ENCODE results near the gene SMKR1.

Gene SMKR1

GRCh38 chr7:129515381-129515780 lies 13.1 kb downstream of the SMKR1 start:
- no peak overlapping the region for H2BK12ac ChIP-seq (ENCODE audit: low read length)
- no peaks in the 10 kb centered on the region for H3K79me2 ChIP-seq (ENCODE audit: control insufficient read depth, insufficient read depth, low read length, poor library complexity)
- no peak overlapping the region for H3K14ac ChIP-seq (ENCODE audit: low read length)
- H2BK5ac ChIP-seq (ENCODE audit: low read depth, low read length, poor library complexity), result no peak overlapping the region
- H3K4me1 ChIP-seq (ENCODE audit: control insufficient read depth in 1 of 2, insufficient read depth in 2 of 2, low read length in 2 of 2), result no peaks in the 10 kb centered on the region
- DNase-seq, result no peak
- H3K4me2 ChIP-seq (ENCODE audit: low read length), result no peak overlapping the region
- no CpG with 5 or more reads among the region's 4 CpGs for WGBS (ENCODE audit: extremely low coverage, insufficient coverage, insufficient read length)
- peaks cover 4% of the 10 kb centered on the region for H3K9me3 ChIP-seq (ENCODE audit: insufficient read depth, low read depth, low read length)
- no peak overlapping the region for H2BK120ac ChIP-seq (ENCODE audit: insufficient read depth, low read length, poor library complexity)
- no peak overlapping the region for H3K4ac ChIP-seq (ENCODE audit: low read depth, low read length)
- H3K27me3 ChIP-seq (ENCODE audit: insufficient read depth, low read length), result no peaks in the 10 kb centered on the region
- H3K79me1 ChIP-seq (ENCODE audit: low read length), result no peaks in the 10 kb centered on the region
- no peak overlapping the region for H4K12ac ChIP-seq (ENCODE audit: low read depth, low read length)
- H2AK5ac ChIP-seq (ENCODE audit: low read length), result no peak overlapping the region
- H3K23ac ChIP-seq (ENCODE audit: low read length), result no peak overlapping the region
- no peak overlapping the region for H3K18ac ChIP-seq (ENCODE audit: low read length)
- no peak overlapping the region for H4K91ac ChIP-seq (ENCODE audit: low read depth, low read length)
- H4K8ac ChIP-seq (ENCODE audit: low read depth, low read length), result no peak overlapping the region
- H3K36me3 ChIP-seq (ENCODE audit: control insufficient read depth in 1 of 2, insufficient read depth in 2 of 2, low read length in 2 of 2), result no peaks in the 10 kb centered on the region
- no peak overlapping the region for H3K4me3 ChIP-seq (ENCODE audit: low read depth, low read length)
- no peak overlapping the region for H3K9ac ChIP-seq (ENCODE audit: low read length)
- H2AFZ ChIP-seq (ENCODE audit: insufficient read depth, low read length, poor library complexity), result no peak overlapping the region
- no peak overlapping the region for H3K27ac ChIP-seq (ENCODE audit: low read depth, low read length)

- H3K36me3 ChIP-seq (ENCODE audit: control insufficient read depth in 1 of 2, insufficient read depth in 2 of 2, low read length in 2 of 2), result no peaks in the 10 kb centered on the region
- no peaks in the 10 kb centered on the region for H3K27me3 ChIP-seq (ENCODE audit: insufficient read depth, low read length)
- no peaks in the 10 kb centered on the region for H3K79me2 ChIP-seq (ENCODE audit: control insufficient read depth, insufficient read depth, low read length, poor library complexity)
- H4K8ac ChIP-seq (ENCODE audit: low read depth, low read length), result no peak overlapping the region
- no peak overlapping the region for H2AK5ac ChIP-seq (ENCODE audit: low read length)
- no peak overlapping the region for H3K14ac ChIP-seq (ENCODE audit: low read length)
- H3K4ac ChIP-seq (ENCODE audit: low read depth, low read length), result no peak overlapping the region
- no peak overlapping the region for H3K4me2 ChIP-seq (ENCODE audit: low read length)
- H2BK5ac ChIP-seq (ENCODE audit: low read depth, low read length, poor library complexity), result no peak overlapping the region
- no peak overlapping the region for H3K18ac ChIP-seq (ENCODE audit: low read length)
- H2BK12ac ChIP-seq (ENCODE audit: low read length), result no peak overlapping the region
- no peak overlapping the region for H3K9ac ChIP-seq (ENCODE audit: low read length)
- H4K91ac ChIP-seq (ENCODE audit: low read depth, low read length), result no peak overlapping the region
- H3K4me3 ChIP-seq (ENCODE audit: low read depth, low read length), result no peak overlapping the region
- no peak overlapping the region for H2BK120ac ChIP-seq (ENCODE audit: insufficient read depth, low read length, poor library complexity)
- no peak overlapping the region for H3K27ac ChIP-seq (ENCODE audit: low read depth, low read length)
- H2AFZ ChIP-seq (ENCODE audit: insufficient read depth, low read length, poor library complexity), result no peak overlapping the region
- no peak overlapping the region for H3K23ac ChIP-seq (ENCODE audit: low read length)
- H4K12ac ChIP-seq (ENCODE audit: low read depth, low read length), result no peak overlapping the region
- WGBS (ENCODE audit: extremely low coverage, insufficient coverage, insufficient read length), result no CpG with 5 or more reads among the region's 6 CpGs
- no peaks in the 10 kb centered on the region for H3K79me1 ChIP-seq (ENCODE audit: low read length)
- H3K4me1 ChIP-seq (ENCODE audit: control insufficient read depth in 1 of 2, insufficient read depth in 2 of 2, low read length in 2 of 2), result no peaks in the 10 kb centered on the region
- H3K9me3 ChIP-seq (ENCODE audit: insufficient read depth, low read depth, low read length), result peaks cover 3% of the 10 kb centered on the region
- DNase-seq, result no peak
These were observed 15.6 kb downstream of the SMKR1 start for GRCh38 chr7:129517931-129518330.

- Histone ChIP-seq H3K9me3 (ENCODE audit: insufficient read depth, low read depth, low read length) (peaks cover 3% of the 10 kb centered on the region), H2AFZ (ENCODE audit: insufficient read depth, low read length, poor library complexity) (no peak overlapping the region), H2BK120ac (ENCODE audit: insufficient read depth, low read length, poor library complexity) (no peak overlapping the region), H2BK12ac (ENCODE audit: low read length) (no peak overlapping the region), H3K9ac (ENCODE audit: low read length) (no peak overlapping the region), H4K12ac (ENCODE audit: low read depth, low read length) (no peak overlapping the region), H2BK5ac (ENCODE audit: low read depth, low read length, poor library complexity) (no peak overlapping the region), H3K4me1 (ENCODE audit: control insufficient read depth in 1 of 2, insufficient read depth in 2 of 2, low read length in 2 of 2) (no peaks in the 10 kb centered on the region), H2AK5ac (ENCODE audit: low read length) (no peak overlapping the region), H3K4me2 (ENCODE audit: low read length) (no peak overlapping the region), H3K4ac (ENCODE audit: low read depth, low read length) (no peak overlapping the region), H3K14ac (ENCODE audit: low read length) (no peak overlapping the region), H3K27ac (ENCODE audit: low read depth, low read length) (no peak overlapping the region), H3K23ac (ENCODE audit: low read length) (no peak overlapping the region), H4K91ac (ENCODE audit: low read depth, low read length) (no peak overlapping the region), H3K4me3 (ENCODE audit: low read depth, low read length) (no peak overlapping the region), H3K79me1 (ENCODE audit: low read length) (no peaks in the 10 kb centered on the region), H3K18ac (ENCODE audit: low read length) (no peak overlapping the region), H4K8ac (ENCODE audit: low read depth, low read length) (no peak overlapping the region), H3K79me2 (ENCODE audit: control insufficient read depth, insufficient read depth, low read length, poor library complexity) (no peaks in the 10 kb centered on the region), H3K27me3 (ENCODE audit: insufficient read depth, low read length) (no peaks in the 10 kb centered on the region), H3K36me3 (ENCODE audit: control insufficient read depth in 1 of 2, insufficient read depth in 2 of 2, low read length in 2 of 2) (no peaks in the 10 kb centered on the region)
- no CpG with 5 or more reads among the region's 5 CpGs for WGBS (ENCODE audit: extremely low coverage, insufficient coverage, insufficient read length)
- no peak for DNase-seq
These were observed 17.1 kb downstream of the SMKR1 start for GRCh38 chr7:129519464-129519863.

GRCh38 chr7:129522088-129522970 lies 20.0 kb downstream of the SMKR1 start:
- H4K12ac ChIP-seq (ENCODE audit: low read depth, low read length), result no peak overlapping the region
- H3K14ac ChIP-seq (ENCODE audit: low read length), result no peak overlapping the region
- DNase-seq, result no peak
- no peak overlapping the region for H4K8ac ChIP-seq (ENCODE audit: low read depth, low read length)
- H2AK5ac ChIP-seq (ENCODE audit: low read length), result no peak overlapping the region
- no peaks in the 10 kb centered on the region for H3K36me3 ChIP-seq (ENCODE audit: control insufficient read depth in 1 of 2, insufficient read depth in 2 of 2, low read length in 2 of 2)
- no peaks in the 10 kb centered on the region for H3K4me1 ChIP-seq (ENCODE audit: control insufficient read depth in 1 of 2, insufficient read depth in 2 of 2, low read length in 2 of 2)
- H4K91ac ChIP-seq (ENCODE audit: low read depth, low read length), result no peak overlapping the region
- no CpG with 5 or more reads among the region's 30 CpGs for WGBS (ENCODE audit: extremely low coverage, insufficient coverage, insufficient read length)
- no peak overlapping the region for H3K4me2 ChIP-seq (ENCODE audit: low read length)
- H3K27me3 ChIP-seq (ENCODE audit: insufficient read depth, low read length), result no peaks in the 10 kb centered on the region
- H2AFZ ChIP-seq (ENCODE audit: insufficient read depth, low read length, poor library complexity), result no peak overlapping the region
- H3K79me1 ChIP-seq (ENCODE audit: low read length), result no peaks in the 10 kb centered on the region
- no peak overlapping the region for H2BK120ac ChIP-seq (ENCODE audit: insufficient read depth, low read length, poor library complexity)
- H3K9ac ChIP-seq (ENCODE audit: low read length), result no peak overlapping the region
- H3K79me2 ChIP-seq (ENCODE audit: control insufficient read depth, insufficient read depth, low read length, poor library complexity), result no peaks in the 10 kb centered on the region
- no peak overlapping the region for H2BK12ac ChIP-seq (ENCODE audit: low read length)
- no peak overlapping the region for H3K27ac ChIP-seq (ENCODE audit: low read depth, low read length)
- no peak overlapping the region for H3K18ac ChIP-seq (ENCODE audit: low read length)
- H3K4ac ChIP-seq (ENCODE audit: low read depth, low read length), result no peak overlapping the region
- H3K23ac ChIP-seq (ENCODE audit: low read length), result no peak overlapping the region
- H3K9me3 ChIP-seq (ENCODE audit: insufficient read depth, low read depth, low read length), result peaks cover 1% of the 10 kb centered on the region
- H2BK5ac ChIP-seq (ENCODE audit: low read depth, low read length, poor library complexity), result no peak overlapping the region
- no peak overlapping the region for H3K4me3 ChIP-seq (ENCODE audit: low read depth, low read length)
